K562 (cell line): ENCODE data around the gene PSAT1. TPM values are rescaled to one million over a fixed set of nuclear protein-coding genes. Genes with fewer than 3 reads are reported as not detected.

Source experiments
- ATAC-seq: fragments of 200-7000 bp; cut with Tn5 transposase; 3 replicates; pipeline ENCODE4 v1.9.1; 2020; ENCODE audit warnings: moderate library complexity
- BruUV-seq: library from RNA; stranded (reverse); fragments of 400-500 nt; replicated peaks from 2 replicates; lab custom pipeline; 2021; lab: Mats Ljungman, UMichigan
- CTCF ChIA-PET: fragments of 300-600 bp; formaldehyde crosslinking; extraction: SDS; loops from one replicate; lab custom pipeline; 2021; ENCODE audit warnings: low intra/inter-chr PET ratio; lab: Yijun Ruan, JAX
- POLR2A ChIA-PET: fragments of 300-600, 350-650 bp; sonication (Branson Sonifier 250); formaldehyde crosslinking; extraction: SDS; loops from one replicate; lab custom pipeline; 2021; ENCODE audit warnings: antibody characterized with exemption, inconsistent platforms; lab: Yijun Ruan, JAX
- DNase-seq, 4 experiments: peaks; one replicate each; pipeline versions ENCODE4 v3.0.0 to v3.0.0-alpha.2; 2011 to 2018; ENCODE audit warnings: low spot score in 3 of 4, mixed read lengths in 3 of 4; ENCODE audit errors: extremely low read depth in 1 of 4
- FAIRE-seq: peaks from 2 replicates; lab custom pipeline; 2011; peaks lifted over from hg19 to GRCh38; lab: Jason Lieb, UNC
- H2AFZ ChIP-seq: 2 replicates; pipeline ENCODE4 v1.6.0; 2011; ENCODE audit warnings: low read depth, low read length, control low read depth, inconsistent platforms
- H3K27ac ChIP-seq: fragments of 200-600 bp; 3 replicates; pipeline ENCODE4 v1.8.0; 2011; ENCODE audit warnings: low read depth, mild to moderate bottlenecking, control low read depth, inconsistent platforms, low read length, moderate library complexity, mixed read lengths; ENCODE audit errors: extremely low read depth
- H3K27me3 ChIP-seq, 2 experiments: fragments of 300-600 bp in 1 of 2; 2 replicates in 1 of 2; 3 replicates in 1 of 2; pipeline versions ENCODE4 v1.6.0 to v1.8.0; 2011; ENCODE audit warnings: inconsistent platforms in 2 of 2, low read length in 2 of 2, mild to moderate bottlenecking in 1 of 2, mixed read lengths in 1 of 2, moderate library complexity in 1 of 2; ENCODE audit not compliant: control insufficient read depth in 2 of 2, insufficient read depth in 2 of 2
- H3K36me3 ChIP-seq: fragments of 300-600 bp; 3 replicates; pipeline ENCODE4 v1.8.0; 2011; ENCODE audit warnings: mild to moderate bottlenecking, low read length, inconsistent platforms; ENCODE audit not compliant: control insufficient read depth, insufficient read depth
- H3K4me1 ChIP-seq, 2 experiments: fragments of 200-600 bp in 1 of 2; replicated peaks in 1 of 2; 2 replicates in 1 of 2; 3 replicates in 1 of 2; pipeline versions ENCODE4 v1.5.1 to v1.8.0; 2011; ENCODE audit warnings: inconsistent platforms in 2 of 2, low read length in 2 of 2, mild to moderate bottlenecking in 1 of 2, mixed read lengths in 1 of 2, moderate library complexity in 1 of 2; ENCODE audit not compliant: control insufficient read depth in 2 of 2, insufficient read depth in 2 of 2
- H3K4me2 ChIP-seq: 2 replicates; pipeline ENCODE4 v1.6.1; 2011; ENCODE audit warnings: low read length, control low read depth, inconsistent platforms, mixed read lengths; ENCODE audit not compliant: insufficient read depth
- H3K4me3 ChIP-seq: fragments of 200-600 bp; sonication (generic), shearing (Covaris generic); 2 replicates; pipeline ENCODE4 v1.5.1; 2016; ENCODE audit warnings: control low read depth, inconsistent platforms
- H3K79me2 ChIP-seq: fragments of 200-600 bp; 3 replicates; pipeline ENCODE4 v1.8.0; 2011; ENCODE audit warnings: low read length, inconsistent platforms; ENCODE audit not compliant: control insufficient read depth, insufficient read depth
- H3K9ac ChIP-seq, 2 experiments: 2 replicates each; pipeline versions ENCODE4 v1.6.0 to v1.6.1; 2011; ENCODE audit warnings: low read depth in 2 of 2, low read length in 2 of 2, control low read depth in 1 of 2, inconsistent platforms in 1 of 2, mild to moderate bottlenecking in 1 of 2, mixed read lengths in 1 of 2; ENCODE audit not compliant: insufficient read depth in 1 of 2
- H3K9me1 ChIP-seq: one replicate; pipeline ENCODE4 v1.6.0; 2011; ENCODE audit warnings: inconsistent platforms, mild to moderate bottlenecking, low read length, moderate library complexity; ENCODE audit not compliant: control insufficient read depth, insufficient read depth
- H3K9me3 ChIP-seq: replicated peaks from 2 replicates; pipeline ENCODE4 v1.5.1; 2011; ENCODE audit warnings: low read depth, low read length, inconsistent platforms; ENCODE audit not compliant: control insufficient read depth, insufficient read depth
- H4K20me1 ChIP-seq: replicated peaks from 2 replicates; pipeline ENCODE4 v1.6.1; 2011; ENCODE audit warnings: low read length, inconsistent platforms, mixed read lengths; ENCODE audit not compliant: control insufficient read depth, insufficient read depth
- FOXK1 ChIP-seq: sonication (generic); formaldehyde crosslinking; IDR thresholded peaks from 2 replicates; pipeline ENCODE4 v1.8.0; 2022; ENCODE audit warnings: missing genetic modification reagents, mild to moderate bottlenecking, borderline replicate concordance
- MAZ ChIP-seq, 2 experiments: fragments of 450-650 bp in 1 of 2; sonication (generic) in 1 of 2; formaldehyde crosslinking; IDR thresholded peaks in 1 of 2; conservative IDR thresholded peaks in 1 of 2; 2 replicates each; pipeline versions ENCODE4 v1.4.0 to v1.5.0; 2020; ENCODE audit warnings: mild to moderate bottlenecking in 1 of 2, missing genetic modification reagents in 1 of 2
- NR2F6 ChIP-seq: fragments of 450-650 bp; formaldehyde crosslinking; IDR thresholded peaks from 2 replicates; pipeline ENCODE4 v1.4.0; 2020; ENCODE audit warnings: mild to moderate bottlenecking
- SRSF7 ChIP-seq: fragments of 200-400 bp; formaldehyde crosslinking; optimal IDR thresholded peaks from 2 replicates; pipeline ENCODE3; 2017; ENCODE audit warnings: mild to moderate bottlenecking, low read depth, low read length
- WGBS: fragments of 100-300 bp; shearing (Covaris generic); methylation state at CpG from one replicate; pipeline ENCODE4 v1.1.6; 2016; ENCODE audit warnings: low coverage, mixed read lengths; ENCODE audit not compliant: insufficient coverage; ENCODE audit errors: missing lambda C conversion rate; 5-methylcytosine and 5-hydroxymethylcytosine counted together
- in situ Hi-C: fragments of 300-500 bp; cut with MboI; formaldehyde crosslinking; loops from 4 replicates; pipeline ENCODE4 v1.15.0; 2018; ENCODE audit warnings: inconsistent platforms, mixed read lengths
- intact Hi-C: fragments of 100-400 bp; cut with micrococcal nuclease; formaldehyde crosslinking; loops from 2 replicates; pipeline ENCODE4 v1.14.2; 2022
- polyA plus RNA-seq, 8 experiments: library from polyadenylated mRNA; depleted of rRNA in 4 of 8; stranded (reverse) in 5 of 8; unstranded in 3 of 8; fragments of >200 nt; fragmentation: Nextera tagmentation in 2 of 8; fragmentation: Illumina TruSeq in 1 of 8; extraction: Ambion mirVana in 2 of 8; extraction: Trizol in 1 of 8; gene quantifications; 2 replicates each; pipeline versions ENCODE4 v1.2.1 to v1.2.3, GENCODE V29; 2011 to 2014; ENCODE audit warnings: inconsistent platforms in 1 of 8, missing spikeins in 1 of 8
- total RNA-seq, 7 experiments: library from RNA; depleted of rRNA in 6 of 7; stranded (reverse); fragments of >200 nt in 6 of 7; fragmentation: Illumina TruSeq in 2 of 7; extraction: Trizol in 2 of 7; gene quantifications; 2 replicates each; pipeline versions ENCODE4 v1.2.1 to v1.2.3, GENCODE V29; 2011 to 2021; ENCODE audit warnings: low replicate concordance in 1 of 7
- TF ChIP-seq, protein P1 (sequence below): fragments of 250-450 bp; sonication (Bioruptor Pico); IDR thresholded peaks from 2 replicates; pipeline ENCODE4 v1.8.0; 2022; ENCODE audit warnings: inconsistent platforms

PSAT1 gene
- total and polyA plus RNA-seq, 9 of the 15 experiments (the other 6 are each of a cell fraction or from before 2014, with no cell fraction given), result 29.7 to 151 (median 98.3) TPM

DNA sequence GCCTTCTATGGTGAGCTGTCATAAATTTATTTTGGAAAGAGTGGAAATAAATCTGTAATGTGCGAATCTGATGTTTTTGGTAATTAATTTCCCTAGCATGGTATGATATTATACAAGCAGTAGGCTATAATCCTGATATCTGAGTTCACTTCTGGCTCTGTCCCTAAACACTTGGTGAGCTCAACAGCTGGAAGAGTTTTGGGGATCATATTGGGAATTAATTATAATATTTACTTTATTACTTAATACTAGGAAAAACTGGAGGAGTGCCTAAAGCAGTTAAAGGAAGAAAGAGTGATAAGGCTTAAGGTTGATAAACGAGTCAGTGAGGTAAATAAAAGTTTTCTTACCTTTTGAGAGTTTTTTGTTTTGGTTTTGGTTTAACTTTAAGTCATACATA, 34.3 kb upstream of the PSAT1 start:
- no peak overlapping the region for H2AFZ ChIP-seq
- H3K4me2 ChIP-seq, result no peak overlapping the region
- DNase-seq, result no peak
- TF ChIP-seq FOXK1 (CRISPR knock-in tag), result no peak
- TF ChIP-seq, protein P1, sequence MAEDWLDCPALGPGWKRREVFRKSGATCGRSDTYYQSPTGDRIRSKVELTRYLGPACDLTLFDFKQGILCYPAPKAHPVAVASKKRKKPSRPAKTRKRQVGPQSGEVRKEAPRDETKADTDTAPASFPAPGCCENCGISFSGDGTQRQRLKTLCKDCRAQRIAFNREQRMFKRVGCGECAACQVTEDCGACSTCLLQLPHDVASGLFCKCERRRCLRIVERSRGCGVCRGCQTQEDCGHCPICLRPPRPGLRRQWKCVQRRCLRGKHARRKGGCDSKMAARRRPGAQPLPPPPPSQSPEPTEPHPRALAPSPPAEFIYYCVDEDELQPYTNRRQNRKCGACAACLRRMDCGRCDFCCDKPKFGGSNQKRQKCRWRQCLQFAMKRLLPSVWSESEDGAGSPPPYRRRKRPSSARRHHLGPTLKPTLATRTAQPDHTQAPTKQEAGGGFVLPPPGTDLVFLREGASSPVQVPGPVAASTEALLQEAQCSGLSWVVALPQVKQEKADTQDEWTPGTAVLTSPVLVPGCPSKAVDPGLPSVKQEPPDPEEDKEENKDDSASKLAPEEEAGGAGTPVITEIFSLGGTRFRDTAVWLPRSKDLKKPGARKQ (CRISPR knock-in tag), result no peak
- no peak for TF ChIP-seq MAZ (CRISPR knock-in tag; conservative IDR thresholded peaks at IDR 0.05 in 1 of 2, IDR thresholded peaks at IDR 0.05 in 1 of 2)
- TF ChIP-seq SRSF7, result no peak
- TF ChIP-seq NR2F6 (CRISPR knock-in tag), result no peak
- TF ChIP-seq, all 486 proteins: peak for 0
- Histone ChIP-seq H3K4me1 (no peaks in the 10 kb centered on the region), H3K36me3 (peaks cover 33% of the 10 kb centered on the region), H3K9me3 (no peaks in the 10 kb centered on the region), H3K4me3 (no peak overlapping the region), H3K27ac (no peak overlapping the region), H3K9ac (no peak overlapping the region), H4K20me1 (no peaks in the 10 kb centered on the region), H3K9me1 (no peaks in the 10 kb centered on the region), H3K79me2 (no peaks in the 10 kb centered on the region), H3K27me3 (no peaks in the 10 kb centered on the region)
- ATAC-seq (no peak), FAIRE-seq (no peak)
- BruUV-seq, result no TSS peak
- 72% methylated on average over 2 of the region's 2 CpGs for WGBS
- ChIA-PET CTCF (no interaction called here), POLR2A (no interaction called here)
- in situ Hi-C loops, result no loop called here
- intact Hi-C loops, result no loop called here
